Body of pancreas (tissue), 4 donors: ENCODE data around the gene YOD1. TPM values are rescaled to one million over a fixed set of nuclear protein-coding genes. Genes with fewer than 3 reads are reported as not detected.

Source experiments
- ATAC-seq: fragments of 150-250 bp; one replicate; pipeline ENCODE4 v1.9.1; 2016
- DNase-seq, 4 donors: peaks; one replicate each; pipeline ENCODE4 v3.0.0-alpha.2; 2019
- H3K27ac ChIP-seq, 4 donors: fragments of 200-600 bp; sonication (generic); 1 replicate in 3 of 4; 2 replicates in 1 of 4; pipeline versions ENCODE4 v1.5.1 to v1.6.1; 2016 to 2019; ENCODE audit warnings: mild to moderate bottlenecking in 1 of 4, mixed read lengths in 1 of 4, moderate library complexity in 1 of 4
- H3K27me3 ChIP-seq, 2 donors: fragments of 200-600 bp; sonication (generic); one replicate each; pipeline ENCODE4 v1.6.0; 2016; ENCODE audit warnings: mild to moderate bottlenecking in 1 of 2
- H3K36me3 ChIP-seq, 2 donors: fragments of 200-600 bp; sonication (generic); replicated peaks in 1 of 2; 2 replicates each; pipeline ENCODE4 v1.5.1; 2016; ENCODE audit warnings: low read depth in 2 of 2; ENCODE audit not compliant: insufficient read depth in 1 of 2
- H3K4me1 ChIP-seq: fragments of 200-600 bp; sonication (generic); one replicate; pipeline ENCODE4 v1.6.0; 2016
- H3K4me3 ChIP-seq, 2 donors: fragments of 200-600 bp; sonication (generic); 1 replicate in 1 of 2; 2 replicates in 1 of 2; pipeline ENCODE4 v1.5.1; 2016 to 2019
- H3K9me3 ChIP-seq, 3 donors: fragments of 200-600 bp; sonication (generic); 1 replicate in 2 of 3; 2 replicates in 1 of 3; pipeline ENCODE4 v1.5.1; 2016
- POLR2A ChIP-seq, 3 donors: fragments of 450-650 bp; IDR thresholded peaks; one replicate each; pipeline ENCODE4 v1.6.1; 2016; ENCODE audit warnings: antibody characterized with exemption in 3 of 3, mild to moderate bottlenecking in 2 of 3
- WGBS, 2 donors: methylation state at CpG; one replicate each; pipeline ENCODE4 v1.1.5; 2017; 5-methylcytosine and 5-hydroxymethylcytosine counted together
- intact Hi-C: fragments of 100-400 bp; cut with DNase I; formaldehyde crosslinking; loops from one replicate; pipeline ENCODE4 v1.15.1; 2023
- total RNA-seq, 2 donors: library from RNA; depleted of rRNA; stranded (reverse); fragments of >200 nt; gene quantifications; one replicate each; pipeline ENCODE4 v1.1.0, GENCODE V29; 2016
- TF ChIP-seq, protein P1 (sequence below), 7 experiments: fragments of 450-650 bp in 4 of 7; fragments of 200-600 bp in 3 of 7; sonication (generic) in 3 of 7; IDR thresholded peaks; one replicate each; pipeline ENCODE4 v1.5.1; 2016 to 2019; ENCODE audit warnings: antibody characterized with exemption in 7 of 7

Gene YOD1
- total RNA-seq, 2 donors from 2014 or later, result 5.4 to 5.9 TPM

DNA sequence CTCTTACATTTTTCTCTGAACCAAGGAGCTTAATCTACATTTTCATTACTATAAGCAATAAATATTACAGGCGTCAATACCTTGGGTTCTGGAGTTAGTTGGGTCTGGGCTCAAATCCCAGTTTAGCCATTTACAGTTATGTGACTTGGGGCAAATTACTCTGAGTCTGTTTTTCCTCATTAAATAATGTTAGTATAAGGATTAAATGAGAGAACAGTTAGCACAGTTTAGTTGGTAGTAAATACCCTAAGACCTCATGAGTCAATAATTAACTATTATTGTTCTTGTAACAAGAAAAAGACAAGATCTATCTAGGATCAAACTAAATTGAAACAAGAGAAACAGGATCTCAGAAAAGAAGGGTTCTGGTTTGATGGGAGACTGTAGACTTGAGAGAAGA is 23.1 kb downstream of the YOD1 start:
- peaks cover 88% of the 10 kb centered on the region for H3K4me1 ChIP-seq
- DNase-seq (no peak), ATAC-seq (no peak)
- H3K9me3 ChIP-seq, result no peaks in the 10 kb centered on the region
- no peaks in the 10 kb centered on the region for H3K27me3 ChIP-seq
- H3K4me3 ChIP-seq, result no peak overlapping the region
- peak overlapping the region in 3 of 4 donors; percentile 90 to 92 (median 91) for H3K27ac ChIP-seq
- WGBS, 2 donors, result 52 to 55% methylated on average over 1 of the region's 1 CpG
- TF ChIP-seq, protein P1, sequence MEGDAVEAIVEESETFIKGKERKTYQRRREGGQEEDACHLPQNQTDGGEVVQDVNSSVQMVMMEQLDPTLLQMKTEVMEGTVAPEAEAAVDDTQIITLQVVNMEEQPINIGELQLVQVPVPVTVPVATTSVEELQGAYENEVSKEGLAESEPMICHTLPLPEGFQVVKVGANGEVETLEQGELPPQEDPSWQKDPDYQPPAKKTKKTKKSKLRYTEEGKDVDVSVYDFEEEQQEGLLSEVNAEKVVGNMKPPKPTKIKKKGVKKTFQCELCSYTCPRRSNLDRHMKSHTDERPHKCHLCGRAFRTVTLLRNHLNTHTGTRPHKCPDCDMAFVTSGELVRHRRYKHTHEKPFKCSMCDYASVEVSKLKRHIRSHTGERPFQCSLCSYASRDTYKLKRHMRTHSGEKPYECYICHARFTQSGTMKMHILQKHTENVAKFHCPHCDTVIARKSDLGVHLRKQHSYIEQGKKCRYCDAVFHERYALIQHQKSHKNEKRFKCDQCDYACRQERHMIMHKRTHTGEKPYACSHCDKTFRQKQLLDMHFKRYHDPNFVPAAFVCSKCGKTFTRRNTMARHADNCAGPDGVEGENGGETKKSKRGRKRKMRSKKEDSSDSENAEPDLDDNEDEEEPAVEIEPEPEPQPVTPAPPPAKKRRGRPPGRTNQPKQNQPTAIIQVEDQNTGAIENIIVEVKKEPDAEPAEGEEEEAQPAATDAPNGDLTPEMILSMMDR (IDR thresholded peaks at IDR 0.05), result no peak
- no peak for TF ChIP-seq POLR2A (IDR thresholded peaks at IDR 0.05)
- H3K36me3 ChIP-seq, result no peaks in the 10 kb centered on the region
- intact Hi-C loops, result no loop called here

DNA sequence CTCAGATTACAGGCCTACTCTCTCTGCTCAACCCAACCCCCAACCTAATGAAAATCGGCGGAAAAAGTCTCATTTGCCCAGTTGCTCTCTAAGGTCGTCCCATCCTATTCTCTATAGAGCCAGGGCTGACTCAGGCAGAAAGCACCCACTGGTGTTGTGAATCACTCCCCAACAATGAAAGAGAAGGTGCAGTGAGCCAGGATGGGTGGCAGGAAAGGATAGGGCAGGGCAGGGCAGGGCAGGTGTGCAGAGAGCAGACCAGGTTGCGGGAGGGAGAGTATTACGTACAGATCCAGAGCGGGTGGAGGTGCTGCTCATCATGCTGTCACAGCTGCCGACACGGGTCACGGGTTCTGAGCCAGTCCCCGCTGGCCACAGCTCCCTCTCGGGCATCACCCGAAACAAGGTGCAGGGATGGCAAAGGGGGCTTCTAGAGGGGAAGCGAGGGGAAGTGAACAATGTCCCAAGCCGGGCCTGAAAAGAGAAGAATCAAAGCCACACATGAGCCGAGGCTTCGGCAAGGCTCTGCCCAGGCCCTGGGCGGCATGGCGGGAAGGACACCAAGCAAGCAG is 23.7 kb downstream of the YOD1 start:
- Histone ChIP-seq H3K9me3 (no peaks in the 10 kb centered on the region), H3K27me3 (no peaks in the 10 kb centered on the region), H3K4me3 (no peak overlapping the region), H3K27ac (peak overlapping the region; percentile 17 to 92 (median 90)), H3K36me3 (peaks cover 0 to 4% of the 10 kb centered on the region in 2 donors), H3K4me1 (peaks cover 89% of the 10 kb centered on the region)
- DNase-seq (no peak), ATAC-seq (no peak)
- intact Hi-C loops, result no loop called here
- TF ChIP-seq, protein P1 (IDR thresholded peaks at IDR 0.05), result no peak
- TF ChIP-seq POLR2A (IDR thresholded peaks at IDR 0.05), result peak in 2 of 3 donors; percentile 21 to 28
- WGBS, 2 donors, result 72 to 74% methylated on average over 18 of the region's 18 CpGs

GRCh38 chr1:207026104-207026534 is 24.9 kb downstream of the YOD1 start:
- H3K27me3 ChIP-seq, result no peaks in the 10 kb centered on the region
- 34 to 45% methylated on average over 4 of the region's 4 CpGs for WGBS, 2 donors
- TF ChIP-seq, protein P1 (IDR thresholded peaks at IDR 0.05), result no peak
- TF ChIP-seq POLR2A (IDR thresholded peaks at IDR 0.05), result no peak
- peaks cover 94% of the 10 kb centered on the region for H3K4me1 ChIP-seq
- intact Hi-C loops, result no loop called here
- H3K4me3 ChIP-seq, result no peak overlapping the region
- no peak for DNase-seq
- H3K27ac ChIP-seq, result peak overlapping the region; percentile 90 to 92 (median 90)
- H3K9me3 ChIP-seq, result no peaks in the 10 kb centered on the region
- H3K36me3 ChIP-seq, result peaks cover 0 to 4% of the 10 kb centered on the region in 2 donors
- no peak for ATAC-seq

- Histone ChIP-seq H3K9me3 (no peaks in the 10 kb centered on the region), H3K4me1 (peaks cover 87% of the 10 kb centered on the region), H3K27ac (peak overlapping the region; percentile 90 to 92 (median 90)), H3K36me3 (peaks cover 0 to 4% of the 10 kb centered on the region in 2 donors), H3K27me3 (no peaks in the 10 kb centered on the region), H3K4me3 (no peak overlapping the region)
- DNase-seq, result peak in 3 of 4 donors; percentile 60 to 72 (median 62)
- intact Hi-C loops, result no loop called here
- peak; percentile 82 for ATAC-seq
- TF ChIP-seq, protein P1 (IDR thresholded peaks at IDR 0.05), result no peak
- peak in 1 of 3 donors; percentile 13 for TF ChIP-seq POLR2A (IDR thresholded peaks at IDR 0.05)
- WGBS, 2 donors, result 30 to 34% methylated on average over 5 of the region's 5 CpGs
These were observed 25.7 kb downstream of the YOD1 start for GRCh38 chr1:207025146-207025880.
